H1 (cell line): ENCODE results near the gene IGLL5. TPM values are rescaled to one million over a fixed set of nuclear protein-coding genes. Genes with fewer than 3 reads are reported as not detected.

Source experiments
- CTCF ChIA-PET: fragments of 300-600 bp; sonication (Branson Sonifier 250); formaldehyde crosslinking; loops from one replicate; lab custom pipeline; 2021; ENCODE audit not compliant: partially characterized antibody; lab: Charles Lee
- POLR2A ChIA-PET: fragments of 300-600 bp; sonication (Branson Sonifier 250); formaldehyde crosslinking; loops from one replicate; lab custom pipeline; 2021; ENCODE audit warnings: inconsistent platforms; ENCODE audit not compliant: partially characterized antibody; lab: Charles Lee
- DNase-seq, 2 experiments: peaks; one replicate each; pipeline versions ENCODE4 v3.0.0 to v3.0.0-alpha.2; 2010 to 2022; ENCODE audit warnings: low spot score in 2 of 2, low read depth in 1 of 2, mixed read lengths in 1 of 2
- FAIRE-seq: peaks from 2 replicates; lab custom pipeline; 2011; peaks lifted over from hg19 to GRCh38; lab: Jason Lieb, UNC
- H2AFZ ChIP-seq: 2 replicates; pipeline ENCODE4 v1.8.1; 2012; ENCODE audit warnings: low read length, inconsistent platforms
- H2AK5ac ChIP-seq: 2 replicates; pipeline ENCODE4 v1.6.1; 2013; ENCODE audit warnings: low read depth, low read length
- H2BK120ac ChIP-seq: replicated peaks from 2 replicates; pipeline ENCODE3; 2013; ENCODE audit warnings: low read depth, low read length, inconsistent platforms
- H2BK12ac ChIP-seq: 2 replicates; pipeline ENCODE4 v1.6.1; 2013; ENCODE audit warnings: low read depth, low read length
- H2BK15ac ChIP-seq: 2 replicates; pipeline ENCODE4 v1.6.1; 2013; ENCODE audit warnings: low read length
- H2BK20ac ChIP-seq: 2 replicates; pipeline ENCODE4 v1.6.1; 2013; ENCODE audit warnings: low read length
- H2BK5ac ChIP-seq: 2 replicates; pipeline ENCODE4 v1.6.1; 2013; ENCODE audit warnings: low read depth, low read length
- H3K14ac ChIP-seq: 2 replicates; pipeline ENCODE4 v1.6.1; 2013; ENCODE audit warnings: inconsistent platforms; ENCODE audit not compliant: insufficient read length
- H3K18ac ChIP-seq: 2 replicates; pipeline ENCODE4 v1.6.1; 2013; ENCODE audit warnings: low read length; ENCODE audit errors: extremely low read depth
- H3K23ac ChIP-seq: 2 replicates; pipeline ENCODE4 v1.6.1; 2013; ENCODE audit warnings: inconsistent platforms; ENCODE audit not compliant: insufficient read length
- H3K23me2 ChIP-seq: 2 replicates; pipeline ENCODE4 v1.6.1; 2013; ENCODE audit warnings: low read depth, low read length
- H3K27ac ChIP-seq: 2 replicates; pipeline ENCODE4 v1.6.1; 2011; ENCODE audit warnings: low read depth, low read length, inconsistent platforms
- H3K27me3 ChIP-seq, 4 experiments: replicated peaks in 1 of 4; 1 replicate in 1 of 4; 2 replicates in 3 of 4; pipeline versions ENCODE4 v1.6.1 to v1.8.1; 2011 to 2013; ENCODE audit warnings: low read length in 3 of 4, mild to moderate bottlenecking in 3 of 4, inconsistent platforms in 2 of 4, mixed read lengths in 2 of 4, moderate library complexity in 1 of 4; ENCODE audit not compliant: control insufficient read depth in 3 of 4, insufficient read depth in 3 of 4; ENCODE audit errors: extremely low read depth in 1 of 4
- H3K36me3 ChIP-seq, 4 experiments: 2 replicates each; pipeline versions ENCODE4 v1.6.1 to v1.8.1; 2011 to 2013; ENCODE audit warnings: mild to moderate bottlenecking in 4 of 4, low read length in 3 of 4, moderate library complexity in 2 of 4, control low read depth in 1 of 4, inconsistent platforms in 1 of 4; ENCODE audit not compliant: insufficient read depth in 4 of 4, control insufficient read depth in 2 of 4
- H3K4ac ChIP-seq: replicated peaks from 2 replicates; pipeline ENCODE3; 2013; ENCODE audit warnings: low read length, low read depth, mixed read lengths, inconsistent platforms; ENCODE audit not compliant: insufficient read length
- H3K4me1 ChIP-seq, 4 experiments: replicated peaks in 1 of 4; 1 replicate in 1 of 4; 2 replicates in 3 of 4; pipeline versions ENCODE4 v1.6.1 to v1.8.1; 2011 to 2013; ENCODE audit warnings: low read length in 3 of 4, inconsistent platforms in 2 of 4, mixed read lengths in 1 of 4; ENCODE audit not compliant: insufficient read depth in 4 of 4, control insufficient read depth in 3 of 4
- H3K4me2 ChIP-seq, 2 experiments: 2 replicates each; pipeline versions ENCODE4 v1.6.1 to v1.8.1; 2011 to 2013; ENCODE audit warnings: low read depth in 2 of 2, low read length in 2 of 2, control low read depth in 1 of 2, inconsistent platforms in 1 of 2, mild to moderate bottlenecking in 1 of 2; ENCODE audit not compliant: insufficient read depth in 1 of 2
- H3K4me3 ChIP-seq, 4 experiments: fragments of 200-600, 300-600 bp in 1 of 4; sonication (generic), shearing (Covaris generic), sonication (Bioruptor Twin) in 1 of 4; 2 replicates each; pipeline versions ENCODE4 v1.5.1 to v1.8.1; 2011 to 2016; ENCODE audit warnings: low read length in 4 of 4, low read depth in 3 of 4, control low read depth in 2 of 4, inconsistent platforms in 2 of 4, mild to moderate bottlenecking in 2 of 4, mixed read lengths in 1 of 4, moderate library complexity in 1 of 4; ENCODE audit not compliant: insufficient read depth in 2 of 4; ENCODE audit errors: extremely low read depth in 1 of 4
- H3K56ac ChIP-seq: replicated peaks from 2 replicates; pipeline ENCODE3; 2013; ENCODE audit warnings: low read depth, mild to moderate bottlenecking, mixed read lengths, low read length, inconsistent platforms; ENCODE audit not compliant: insufficient read length
- H3K79me1 ChIP-seq: 2 replicates; pipeline ENCODE4 v1.6.1; 2013; ENCODE audit warnings: low read depth, low read length, control low read depth
- H3K79me2 ChIP-seq, 2 experiments: 2 replicates each; pipeline versions ENCODE4 v1.6.1 to v1.8.1; 2012 to 2013; ENCODE audit warnings: low read length in 2 of 2, mild to moderate bottlenecking in 2 of 2, inconsistent platforms in 1 of 2; ENCODE audit not compliant: insufficient read depth in 2 of 2, control insufficient read depth in 1 of 2
- H3K9ac ChIP-seq, 4 experiments: replicated peaks in 1 of 4; 1 replicate in 1 of 4; 2 replicates in 3 of 4; pipeline versions ENCODE4 v1.6.1 to v1.8.1; 2011 to 2013; ENCODE audit warnings: low read depth in 3 of 4, low read length in 3 of 4, control low read depth in 2 of 4, mild to moderate bottlenecking in 2 of 4, moderate library complexity in 2 of 4, inconsistent platforms in 1 of 4; ENCODE audit errors: extremely low read depth in 1 of 4
- H3K9me3 ChIP-seq, 2 experiments: 2 replicates each; pipeline versions ENCODE4 v1.6.1 to v1.8.1; 2012 to 2013; ENCODE audit warnings: mild to moderate bottlenecking in 2 of 2, moderate library complexity in 2 of 2, control low read depth in 1 of 2, inconsistent platforms in 1 of 2, low read depth in 1 of 2, low read length in 1 of 2, mixed read lengths in 1 of 2; ENCODE audit not compliant: insufficient read depth in 2 of 2
- H4K20me1 ChIP-seq, 2 experiments: replicated peaks in 1 of 2; 2 replicates each; pipeline versions ENCODE3 to v1.8.1; 2011 to 2013; ENCODE audit warnings: inconsistent platforms in 2 of 2, low read length in 2 of 2, mild to moderate bottlenecking in 1 of 2; ENCODE audit not compliant: insufficient read depth in 2 of 2, control insufficient read depth in 1 of 2
- H4K5ac ChIP-seq: 2 replicates; pipeline ENCODE4 v1.6.1; 2013; ENCODE audit warnings: low read length, low read depth, mixed read lengths, inconsistent platforms; ENCODE audit not compliant: insufficient read length
- H4K8ac ChIP-seq: 2 replicates; pipeline ENCODE4 v1.8.0; 2013; ENCODE audit warnings: mild to moderate bottlenecking, moderate library complexity, low read length, inconsistent platforms; ENCODE audit not compliant: insufficient read depth; ENCODE audit errors: extremely low read depth
- H4K91ac ChIP-seq: replicated peaks from 2 replicates; pipeline ENCODE3; 2013; ENCODE audit warnings: low read length, mixed read lengths, inconsistent platforms; ENCODE audit not compliant: insufficient read length
- BACH1 ChIP-seq: IDR thresholded peaks from 2 replicates; pipeline ENCODE4 v1.6.1; 2012; ENCODE audit warnings: low read length, improper control_type of control experiment
- MAFK ChIP-seq: IDR thresholded peaks from 2 replicates; pipeline ENCODE4 v1.6.1; 2012; ENCODE audit warnings: low read depth, mild to moderate bottlenecking, improper control_type of control experiment, low read length
- polyA plus RNA-seq, 7 experiments: library from polyadenylated mRNA; depleted of rRNA in 3 of 7; stranded (reverse) in 5 of 7; unstranded in 2 of 7; fragments of >200 nt in 5 of 7; fragments of 200-250 nt in 2 of 7; gene quantifications; 1 replicate in 5 of 7; 2 replicates in 1 of 7; 4 replicates in 1 of 7; pipeline versions ENCODE4 v1.2.1 to v1.2.3, GENCODE V29; 2011 to 2013; ENCODE audit warnings: missing spikeins in 2 of 7, mixed read lengths in 2 of 7
- total RNA-seq: library from RNA; stranded (reverse); fragmentation: NEBNext Ultra II Directional; extraction: Animal tissue kit (Norgen Biotek cat#: 25700); gene quantifications from 2 replicates; pipeline ENCODE4 v1.2.1, GENCODE V29; 2021

IGLL5 gene
- total and polyA plus RNA-seq, 2 of the 8 experiments (the other 6 are each of a cell fraction or from before 2014, with no cell fraction given): not detected

DNA sequence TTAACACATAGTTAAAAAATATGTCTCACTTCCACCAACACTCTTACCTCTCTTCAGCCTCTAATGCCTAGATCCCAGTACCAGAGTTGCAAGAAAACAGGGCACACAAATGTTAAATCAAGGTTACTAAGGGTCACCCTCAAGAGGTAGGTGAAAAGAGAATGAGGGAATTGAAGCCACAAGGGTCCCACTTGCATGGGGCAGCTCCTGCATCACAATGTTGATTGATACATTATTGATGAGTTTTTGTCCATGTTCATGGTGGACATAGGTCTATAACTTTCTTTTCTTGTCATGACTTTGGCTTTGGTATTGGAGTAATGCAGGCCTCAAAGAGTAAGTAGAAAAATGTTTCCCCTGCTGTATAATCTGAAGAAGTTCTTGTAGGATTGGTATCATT is 46.0 kb upstream of the IGLL5 start:
- Histone ChIP-seq H3K14ac (no peak overlapping the region), H2AFZ (no peak overlapping the region), H3K9ac (no peak overlapping the region), H2AK5ac (no peak overlapping the region), H2BK12ac (no peak overlapping the region), H3K56ac (no peak overlapping the region), H3K4me3 (no peak overlapping the region), H3K18ac (no peak overlapping the region), H2BK120ac (no peak overlapping the region), H2BK20ac (no peak overlapping the region), H4K8ac (no peak overlapping the region), H4K5ac (no peak overlapping the region), H2BK15ac (no peak overlapping the region), H3K9me3 (peaks cover 15 to 24% of the 10 kb centered on the region in 2 experiments), H3K4me1 (no peaks in the 10 kb centered on the region), H3K79me2 (no peaks in the 10 kb centered on the region), H3K27me3 (peaks cover 1 to 24% (median 11%) of the 10 kb centered on the region in 4 experiments; a peak in 6 of 7 replicates), H3K27ac (no peak overlapping the region), H3K36me3 (no peaks in the 10 kb centered on the region)
- CTCF ChIA-PET: no interaction called here
- DNase-seq (no peak), FAIRE-seq (no peak)
- POLR2A ChIA-PET: no interaction called here
- TF ChIP-seq MAFK: no peak
- no peak for TF ChIP-seq BACH1
- TF ChIP-seq, all 59 proteins: peak for 0
- Histone ChIP-seq H3K4me2 (no peak overlapping the region), H3K23ac (no peak overlapping the region), H3K23me2 (no peaks in the 10 kb centered on the region), H2BK5ac (no peak overlapping the region), H4K91ac (no peak overlapping the region), H4K20me1 (no peaks in the 10 kb centered on the region), H3K4ac (no peak overlapping the region), H3K79me1 (no peaks in the 10 kb centered on the region)
